OCI-LY7 (cell line): ENCODE results near the gene ALOX15B. TPM values are rescaled to one million over a fixed set of nuclear protein-coding genes. Genes with fewer than 3 reads are reported as not detected.

ENCODE experiments used
- BruUV-seq: library from RNA; stranded (reverse); fragments of 400-500 nt; replicated peaks from 2 replicates; lab custom pipeline; 2021; lab: Mats Ljungman, UMichigan
- CTCF ChIA-PET: fragments of 300-600 bp; sonication (Branson Sonifier 250); formaldehyde crosslinking; loops from one replicate; lab custom pipeline; 2022; ENCODE audit warnings: antibody characterized with exemption; ENCODE audit not compliant: unreplicated experiment; lab: Charles Lee
- POLR2A ChIA-PET: fragments of 300-600 bp; sonication (Branson Sonifier 250); formaldehyde crosslinking; loops from one replicate; lab custom pipeline; 2022; ENCODE audit warnings: antibody characterized with exemption; lab: Charles Lee
- DNase-seq: peaks from one replicate; pipeline ENCODE4 v3.0.0-alpha.2; 2015; ENCODE audit warnings: low spot score
- H2AFZ ChIP-seq: fragments of 200-600 bp; sonication (generic), shearing (Covaris generic); 2 replicates; pipeline ENCODE4 v1.6.1; 2014; ENCODE audit warnings: mild to moderate bottlenecking, antibody characterized with exemption, low read length, moderate library complexity
- H3K27ac ChIP-seq: fragments of 200-600 bp; sonication (generic); 2 replicates; pipeline ENCODE4 v1.5.1; 2014; ENCODE audit warnings: mixed run types, low read depth, mild to moderate bottlenecking, moderate library complexity, low read length, inconsistent platforms; ENCODE audit not compliant: poor library complexity, severe bottlenecking
- H3K36me3 ChIP-seq: fragments of 200-600 bp; sonication (generic); 2 replicates; pipeline ENCODE4 v1.6.1; 2014; ENCODE audit warnings: mild to moderate bottlenecking, antibody characterized with exemption, low read length, moderate library complexity, mixed read lengths; ENCODE audit not compliant: insufficient read depth
- H3K4me1 ChIP-seq: fragments of 200-600 bp; sonication (generic); 2 replicates; pipeline ENCODE4 v1.5.1; 2014; ENCODE audit warnings: mild to moderate bottlenecking, low read length; ENCODE audit not compliant: insufficient read depth, poor library complexity, severe bottlenecking
- H3K4me2 ChIP-seq: fragments of 200-600 bp; sonication (generic); 2 replicates; pipeline ENCODE4 v1.6.1; 2014; ENCODE audit warnings: mild to moderate bottlenecking, low read length
- H3K4me3 ChIP-seq: fragments of 200-600 bp; sonication (generic); 2 replicates; pipeline ENCODE4 v1.5.1; 2014; ENCODE audit warnings: mild to moderate bottlenecking, low read depth, low read length; ENCODE audit not compliant: poor library complexity, severe bottlenecking
- H3K79me2 ChIP-seq: fragments of 200-600 bp; sonication (generic); 2 replicates; pipeline ENCODE4 v1.6.1; 2016; ENCODE audit warnings: low read depth, mild to moderate bottlenecking, low read length, moderate library complexity, mixed read lengths; ENCODE audit not compliant: insufficient read depth
- H3K9me2 ChIP-seq: fragments of 200-600 bp; sonication (generic); 2 replicates; pipeline ENCODE4 v1.6.1; 2016; ENCODE audit warnings: mild to moderate bottlenecking, low read length, mixed read lengths; ENCODE audit not compliant: insufficient read depth
- H3K9me3 ChIP-seq: fragments of 200-600 bp; sonication (generic); 2 replicates; pipeline ENCODE4 v1.6.1; 2014; ENCODE audit warnings: mild to moderate bottlenecking, mixed run types, low read length, mixed read lengths
- H4K20me1 ChIP-seq: fragments of 200-600 bp; sonication (generic); 2 replicates; pipeline ENCODE4 v1.6.1; 2014; ENCODE audit warnings: mild to moderate bottlenecking, antibody characterized with exemption, low read length, moderate library complexity, mixed read lengths; ENCODE audit not compliant: insufficient read depth
- EZH2phosphoT487 ChIP-seq: fragments of 200-600 bp; sonication (generic); IDR thresholded peaks from 2 replicates; pipeline ENCODE4 v1.6.1; 2018; ENCODE audit warnings: low read depth, borderline replicate concordance, mild to moderate bottlenecking, mixed run types, antibody characterized with exemption, low read length, moderate library complexity, mixed read lengths
- intact Hi-C: fragments of 100-400 bp; cut with micrococcal nuclease; formaldehyde crosslinking; loops from one replicate; pipeline ENCODE4 v1.10.0; 2022; ENCODE audit not compliant: unreplicated experiment
- total RNA-seq, 2 experiments: library from RNA; depleted of rRNA in 1 of 2; stranded (reverse); fragments of >200 nt in 1 of 2; shearing (Covaris generic) in 1 of 2; gene quantifications; 2 replicates each; pipeline ENCODE4 v1.2.3, GENCODE V29; 2014 to 2022
- TF ChIP-seq, protein P1 (sequence below): fragments of 200-600 bp; sonication (generic); conservative IDR thresholded peaks from 2 replicates; pipeline ENCODE4 v1.5.1; 2014; ENCODE audit warnings: mild to moderate bottlenecking, antibody characterized with exemption, low read length, moderate library complexity, mixed read lengths

ALOX15B gene
- total RNA-seq, 2 experiments from 2014 or later, result not detected

DNA sequence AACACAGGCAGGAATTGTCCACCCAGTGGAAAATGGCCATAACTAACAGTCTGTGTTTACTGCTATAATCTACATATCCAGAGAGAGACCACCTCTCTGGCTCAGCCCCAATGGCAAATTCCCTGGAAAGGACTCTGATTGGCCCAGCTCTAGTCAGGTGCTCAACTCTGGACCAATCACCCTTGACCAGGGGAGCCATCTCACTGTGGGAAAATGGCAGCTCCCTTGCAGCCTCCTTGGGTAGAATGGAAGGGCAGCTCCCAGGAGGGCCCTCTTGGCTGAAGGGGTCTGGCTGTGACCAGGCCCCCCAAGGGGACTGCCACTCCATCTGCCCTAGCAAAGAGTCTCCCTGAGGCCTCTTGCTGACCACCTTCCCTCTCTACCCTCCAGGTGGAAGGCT, 3.1 kb downstream of the ALOX15B start:
- no peak for DNase-seq
- POLR2A ChIA-PET, result interaction anchor here (1.0 kb wide), 1 partner anchor 52 kb away, joined by 3 read pairs; no protein-coding TSS in a partner anchor
- CTCF ChIA-PET, result no interaction called here

DNA sequence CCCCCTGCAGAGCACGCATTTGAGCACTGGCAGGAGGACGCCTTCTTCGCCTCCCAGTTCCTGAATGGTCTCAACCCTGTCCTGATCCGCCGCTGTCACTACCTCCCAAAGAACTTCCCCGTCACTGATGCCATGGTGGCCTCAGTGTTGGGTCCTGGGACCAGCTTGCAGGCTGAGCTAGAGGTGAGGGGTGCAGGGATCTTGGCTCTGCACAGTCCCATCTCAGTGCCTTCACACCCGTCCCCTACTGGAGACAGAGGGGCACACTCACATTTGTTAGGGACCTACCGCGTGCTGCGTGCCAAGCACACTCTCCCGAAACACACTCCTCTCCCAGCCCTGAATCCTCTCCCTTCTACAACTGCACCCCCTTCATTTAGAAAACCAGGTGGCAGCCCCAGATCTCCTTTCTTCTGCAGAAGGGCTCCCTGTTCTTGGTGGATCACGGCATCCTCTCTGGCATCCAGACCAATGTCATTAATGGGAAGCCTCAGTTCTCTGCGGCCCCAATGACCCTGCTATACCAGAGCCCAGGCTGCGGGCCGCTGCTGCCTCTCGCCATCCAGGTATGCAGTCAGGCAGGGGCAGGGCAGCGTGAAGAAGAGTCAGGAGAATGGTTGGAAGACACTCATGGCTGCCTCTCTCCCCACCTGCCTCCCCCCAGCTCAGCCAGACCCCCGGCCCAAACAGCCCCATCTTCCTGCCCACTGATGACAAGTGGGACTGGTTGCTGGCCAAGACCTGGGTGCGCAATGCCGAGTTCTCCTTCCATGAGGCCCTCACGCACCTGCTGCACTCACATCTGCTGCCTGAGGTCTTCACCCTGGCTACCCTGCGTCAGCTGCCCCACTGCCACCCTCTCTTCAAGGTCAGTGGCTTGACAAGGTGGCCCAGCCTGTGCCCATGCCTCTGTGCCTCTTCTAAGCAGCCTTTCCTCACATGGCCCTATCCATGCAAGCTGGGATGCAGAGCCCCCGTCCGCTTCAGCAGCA, 6.3 kb downstream of the ALOX15B start:
- H4K20me1 ChIP-seq, result no peaks in the 10 kb centered on the region
- intact Hi-C loops, result loop anchor here (5.0 to 10.0 kb wide), 2 partner anchors 220 to 303 kb away; no protein-coding TSS in a partner anchor
- no peaks in the 10 kb centered on the region for H3K9me2 ChIP-seq
- H3K27ac ChIP-seq, result no peak overlapping the region
- H3K4me3 ChIP-seq, result no peak overlapping the region
- TF ChIP-seq EZH2phosphoT487, result no peak
- TF ChIP-seq, protein P1, sequence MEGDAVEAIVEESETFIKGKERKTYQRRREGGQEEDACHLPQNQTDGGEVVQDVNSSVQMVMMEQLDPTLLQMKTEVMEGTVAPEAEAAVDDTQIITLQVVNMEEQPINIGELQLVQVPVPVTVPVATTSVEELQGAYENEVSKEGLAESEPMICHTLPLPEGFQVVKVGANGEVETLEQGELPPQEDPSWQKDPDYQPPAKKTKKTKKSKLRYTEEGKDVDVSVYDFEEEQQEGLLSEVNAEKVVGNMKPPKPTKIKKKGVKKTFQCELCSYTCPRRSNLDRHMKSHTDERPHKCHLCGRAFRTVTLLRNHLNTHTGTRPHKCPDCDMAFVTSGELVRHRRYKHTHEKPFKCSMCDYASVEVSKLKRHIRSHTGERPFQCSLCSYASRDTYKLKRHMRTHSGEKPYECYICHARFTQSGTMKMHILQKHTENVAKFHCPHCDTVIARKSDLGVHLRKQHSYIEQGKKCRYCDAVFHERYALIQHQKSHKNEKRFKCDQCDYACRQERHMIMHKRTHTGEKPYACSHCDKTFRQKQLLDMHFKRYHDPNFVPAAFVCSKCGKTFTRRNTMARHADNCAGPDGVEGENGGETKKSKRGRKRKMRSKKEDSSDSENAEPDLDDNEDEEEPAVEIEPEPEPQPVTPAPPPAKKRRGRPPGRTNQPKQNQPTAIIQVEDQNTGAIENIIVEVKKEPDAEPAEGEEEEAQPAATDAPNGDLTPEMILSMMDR, result no peak
- no TSS peak for BruUV-seq
- H3K79me2 ChIP-seq, result no peaks in the 10 kb centered on the region
- no peak overlapping the region for H3K4me2 ChIP-seq
- DNase-seq, result no peak
- no peaks in the 10 kb centered on the region for H3K9me3 ChIP-seq
- CTCF ChIA-PET, result no interaction called here
- H3K36me3 ChIP-seq, result no peaks in the 10 kb centered on the region
- H2AFZ ChIP-seq, result no peak overlapping the region
- POLR2A ChIA-PET, result no interaction called here
- no peaks in the 10 kb centered on the region for H3K4me1 ChIP-seq

More for the DNA sequence above, 3.1 kb downstream of the ALOX15B start:
- Histone ChIP-seq H4K20me1 (no peaks in the 10 kb centered on the region), H3K9me2 (no peaks in the 10 kb centered on the region), H3K4me2 (no peak overlapping the region), H3K27ac (no peak overlapping the region), H3K4me1 (no peaks in the 10 kb centered on the region), H2AFZ (0 out of 2 replicates have a peak overlapping the region, but pooled peaks have one; percentile 44), H3K79me2 (no peaks in the 10 kb centered on the region), H3K9me3 (no peaks in the 10 kb centered on the region), H3K4me3 (no peak overlapping the region), H3K36me3 (no peaks in the 10 kb centered on the region)
- intact Hi-C loops, result loop anchor here (1.0 to 10.0 kb wide), 4 partner anchors 52 to 300 kb away; no protein-coding TSS in a partner anchor
- TF ChIP-seq, protein P1, result no peak
- TF ChIP-seq EZH2phosphoT487, result no peak
- no TSS peak for BruUV-seq
